OCI-M2 (cell line): ENCODE measurements around the gene ZBTB34.

Experiments used
- DNase-seq: peaks from one replicate; lab custom pipeline; 2025; ENCODE audit not compliant: unreplicated experiment; lab: John Stamatoyannopoulos, UW

The ZBTB34 gene

GRCh38 chr9:126915846-126916543 is 55.6 kb downstream of the ZBTB34 start:
- DNase-seq, result no peak

- no peak for DNase-seq
Measured at GRCh38 chr9:126916909-126917308, 56.5 kb downstream of the ZBTB34 start.

GRCh38 chr9:126919193-126919592 is 58.8 kb downstream of the ZBTB34 start:
- DNase-seq, result no peak

GRCh38 chr9:126925876-126926275 is 65.4 kb downstream of the ZBTB34 start:
- no peak for DNase-seq

- no peak for DNase-seq
Measured at GRCh38 chr9:126926364-126926763, 65.9 kb downstream of the ZBTB34 start.

- no peak for DNase-seq
Measured at GRCh38 chr9:126927419-126927818, 67.0 kb downstream of the ZBTB34 start.

GRCh38 chr9:126932871-126933321 is 72.5 kb downstream of the ZBTB34 start:
- no peak for DNase-seq

GRCh38 chr9:126933334-126933980 is 73.0 kb downstream of the ZBTB34 start:
- DNase-seq, result no peak

- DNase-seq, result no peak
Measured at GRCh38 chr9:126934441-126934840, 74.0 kb downstream of the ZBTB34 start.
